GDM1 (cell line): Measurements from ENCODE around the gene IPO5.

ENCODE experiments used
- DNase-seq: peaks from one replicate; lab custom pipeline; 2025; lab: John Stamatoyannopoulos, UW

Gene IPO5

DNA sequence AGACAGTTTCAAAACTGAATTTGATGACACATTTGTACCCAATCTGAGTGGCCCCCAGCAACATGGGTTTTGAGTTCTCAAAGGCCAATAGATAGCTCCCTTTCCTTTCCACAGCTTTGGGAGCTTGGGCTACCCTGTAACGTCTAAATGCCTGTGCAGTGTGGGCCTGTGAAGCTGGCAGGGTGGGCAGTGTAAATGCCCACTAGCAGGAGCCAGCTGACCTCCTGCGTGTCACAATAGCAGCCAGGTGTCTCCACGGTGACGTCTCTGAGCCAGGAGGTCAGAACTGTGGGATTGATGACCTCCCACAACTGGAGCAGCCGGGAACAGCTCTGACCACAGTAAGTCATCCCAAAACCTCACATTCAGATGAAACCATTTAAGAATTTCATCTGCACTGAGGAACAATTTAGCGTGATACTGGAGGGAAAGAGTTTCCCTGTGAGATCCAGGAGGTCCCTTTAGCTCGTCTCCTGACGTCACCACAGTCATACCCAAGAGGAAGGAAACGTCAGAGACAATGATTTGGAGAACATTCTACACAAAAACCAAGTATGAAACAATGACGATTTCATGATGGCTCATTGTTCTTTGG is at the start of gene IPO5:
TSS of gene IPO5 (plus strand) at position 300 of the 595 bp plus-strand sequence. CDS start 23,022 bp downstream, outside the sequence.
- DNase-seq = no peak

DNA sequence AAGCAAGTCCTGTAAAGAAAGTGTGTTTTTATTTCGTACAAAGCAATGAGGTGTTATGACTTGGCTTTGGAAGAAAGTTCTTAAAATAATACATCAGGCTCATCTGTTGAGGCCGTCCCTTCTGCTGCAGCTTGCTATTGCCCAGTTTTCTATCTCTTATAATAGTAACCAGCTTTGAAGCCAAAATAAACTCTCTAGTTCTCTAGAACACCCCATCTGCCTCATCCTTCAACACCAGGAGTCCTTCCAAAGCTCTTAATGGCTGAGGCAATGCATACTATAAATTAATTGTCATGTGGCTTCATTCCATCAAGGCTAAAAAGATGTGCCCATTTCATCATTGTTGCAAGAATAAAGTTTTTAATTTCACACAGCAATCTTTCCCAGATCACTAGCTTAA is 49.4 kb upstream of the IPO5 start:
- no peak for DNase-seq

DNA sequence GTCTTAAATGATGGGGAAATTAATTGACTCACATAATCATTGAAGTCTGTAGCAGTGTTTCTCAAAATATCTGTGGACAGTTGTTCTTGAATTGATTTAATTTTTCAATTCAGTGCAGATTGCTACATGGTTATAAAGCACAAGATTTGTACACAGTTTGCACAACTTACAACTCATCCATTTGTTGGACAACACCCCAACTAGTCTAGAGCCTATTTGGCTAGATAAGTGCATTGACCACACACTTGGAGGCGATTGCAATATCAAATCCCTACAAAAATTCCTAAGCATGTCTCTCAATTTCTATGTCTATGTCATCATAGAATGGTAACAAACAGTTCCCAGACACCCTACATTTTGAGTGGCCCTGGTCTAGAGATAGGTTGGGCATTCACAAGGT is 48.0 kb upstream of the IPO5 start:
- DNase-seq = no peak

- DNase-seq = no peak
Observed at GRCh38 chr13:97911311-97912138, 42.0 kb upstream of the IPO5 start.

GRCh38 chr13:97912139-97912535 is 41.3 kb upstream of the IPO5 start:
- no peak for DNase-seq

GRCh38 chr13:97913206-97913605 is 40.3 kb upstream of the IPO5 start:
- no peak for DNase-seq

DNA sequence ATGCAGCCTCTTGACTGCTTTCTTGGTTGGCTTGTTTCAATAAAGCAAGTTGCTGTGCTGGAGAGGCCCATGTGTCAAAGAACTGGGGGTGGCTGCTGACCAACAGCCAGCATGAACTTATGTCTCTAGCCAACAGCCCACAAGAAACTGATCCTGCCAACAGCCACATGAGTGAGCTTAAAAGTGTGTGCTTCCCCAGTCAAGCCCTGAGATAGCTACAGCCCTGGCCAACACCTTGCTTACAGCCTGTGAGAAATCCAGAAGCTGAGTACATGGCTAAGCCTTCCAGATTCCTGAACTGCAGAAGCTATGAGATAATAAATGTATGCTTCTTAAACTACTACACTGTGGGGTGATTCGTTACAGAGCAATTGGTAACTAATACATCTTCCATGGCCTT is 38.9 kb upstream of the IPO5 start:
- DNase-seq = no peak

DNA sequence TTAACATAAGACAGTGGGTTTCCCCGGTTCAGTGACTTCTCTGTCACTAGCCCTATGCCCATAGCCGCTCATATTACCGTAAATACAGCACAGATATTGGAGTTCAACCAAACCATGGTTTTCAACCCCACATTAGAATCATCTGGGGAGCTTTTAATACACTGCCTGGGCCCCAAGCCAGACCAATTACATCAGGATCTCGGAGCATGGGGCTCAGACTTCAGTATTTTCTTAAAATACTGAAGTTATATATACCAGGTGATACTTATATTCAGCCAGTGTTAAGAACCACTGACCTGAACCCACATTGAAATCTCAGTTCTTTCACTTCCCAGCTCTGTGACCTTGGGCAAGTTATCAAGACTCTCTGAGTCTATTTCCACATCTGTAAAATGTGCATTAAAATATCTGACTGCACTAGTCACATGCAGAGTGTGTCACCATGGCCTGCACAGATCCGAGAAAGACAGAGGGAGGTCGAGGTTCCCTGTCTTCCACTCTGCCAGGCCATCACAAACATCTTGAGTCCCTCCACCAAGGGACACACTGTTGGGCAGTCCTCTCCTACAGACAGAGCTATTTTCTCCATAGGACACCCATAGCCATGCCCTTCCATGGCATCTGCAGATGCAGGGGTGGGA is 32.2 kb upstream of the IPO5 start:
- no peak for DNase-seq

DNA sequence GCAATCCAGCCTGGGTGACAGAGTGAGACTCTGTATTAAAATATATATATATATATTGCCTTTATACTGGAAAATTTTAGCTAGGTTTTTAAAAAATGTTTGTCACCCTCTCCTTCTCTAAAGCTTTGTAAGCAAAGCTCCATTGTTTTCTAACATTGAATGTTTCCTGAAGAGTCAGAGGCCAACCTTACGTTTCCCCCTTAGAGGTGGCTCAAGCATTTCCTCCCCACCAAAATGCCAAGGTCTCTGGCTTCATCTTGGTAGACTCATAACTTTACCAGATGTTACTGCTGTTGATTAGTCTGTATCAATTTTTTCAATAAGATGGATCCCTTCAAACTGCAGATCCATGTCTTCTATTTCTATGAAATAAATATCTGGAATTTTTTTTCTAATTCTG is 25.2 kb upstream of the IPO5 start:
- no peak for DNase-seq

DNA sequence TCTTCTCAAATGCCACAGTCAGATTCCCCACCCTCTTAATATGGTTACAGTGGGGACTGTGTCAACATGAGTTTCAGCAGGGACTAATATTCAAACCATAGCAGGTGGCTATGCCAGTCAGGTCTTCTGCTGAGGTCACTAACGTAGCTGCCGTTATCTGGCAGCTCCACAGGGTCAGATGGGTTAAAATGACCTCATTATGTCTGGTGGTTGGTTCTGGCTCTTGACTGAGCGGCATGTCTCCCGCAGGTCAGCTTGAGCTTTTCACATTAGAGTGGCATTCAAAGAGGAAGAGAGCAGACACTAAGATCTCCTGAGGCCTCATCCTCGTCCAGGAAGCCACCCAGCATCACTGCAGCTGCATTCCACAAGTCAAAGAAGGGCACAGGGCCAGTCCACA is 21.4 kb upstream of the IPO5 start:
- no peak for DNase-seq

GRCh38 chr13:97932647-97933046 is 20.8 kb upstream of the IPO5 start:
- DNase-seq = no peak

DNA sequence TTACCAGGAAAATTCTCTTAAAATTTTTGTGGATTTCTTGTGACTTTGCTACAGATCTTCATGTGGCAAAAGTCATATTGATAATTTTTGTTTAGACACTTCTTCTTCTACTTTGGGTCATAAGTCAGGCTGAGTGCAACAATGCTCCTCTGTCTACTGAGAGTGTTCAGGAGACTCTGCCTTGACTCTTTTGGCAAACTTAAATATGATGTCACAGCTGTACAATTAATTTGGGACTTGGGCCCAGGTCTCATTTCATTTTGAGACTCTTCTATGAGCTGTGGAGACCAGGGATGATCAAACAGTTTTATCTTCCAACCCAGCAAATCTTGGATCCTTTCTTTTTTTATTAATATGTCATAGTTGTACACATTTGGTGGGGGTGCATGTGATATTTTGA is 19.7 kb upstream of the IPO5 start:
- DNase-seq = no peak

DNA sequence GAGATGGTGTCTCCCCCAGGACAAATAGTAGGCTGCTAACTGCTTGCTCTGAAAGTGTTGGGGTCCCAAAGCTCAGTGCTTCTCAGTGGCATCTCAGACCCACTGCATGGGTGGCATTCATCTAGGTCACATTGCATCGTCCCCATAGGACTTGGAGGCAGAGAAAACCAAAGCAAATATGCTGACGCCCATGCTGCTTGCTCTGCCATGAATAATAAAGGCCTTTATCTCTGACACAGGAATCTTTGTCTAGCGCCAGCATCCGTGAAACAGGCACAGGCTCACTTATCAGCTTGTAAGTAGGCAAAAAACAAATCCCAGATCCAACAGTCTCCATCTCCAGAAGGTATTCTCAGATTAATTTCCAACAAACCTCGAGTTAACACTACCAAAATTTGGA is 18.9 kb upstream of the IPO5 start:
- DNase-seq = no peak

GRCh38 chr13:97935071-97935470 is 18.4 kb upstream of the IPO5 start:
- no peak for DNase-seq

GRCh38 chr13:97936036-97936435 is 17.4 kb upstream of the IPO5 start:
- no peak for DNase-seq

DNA sequence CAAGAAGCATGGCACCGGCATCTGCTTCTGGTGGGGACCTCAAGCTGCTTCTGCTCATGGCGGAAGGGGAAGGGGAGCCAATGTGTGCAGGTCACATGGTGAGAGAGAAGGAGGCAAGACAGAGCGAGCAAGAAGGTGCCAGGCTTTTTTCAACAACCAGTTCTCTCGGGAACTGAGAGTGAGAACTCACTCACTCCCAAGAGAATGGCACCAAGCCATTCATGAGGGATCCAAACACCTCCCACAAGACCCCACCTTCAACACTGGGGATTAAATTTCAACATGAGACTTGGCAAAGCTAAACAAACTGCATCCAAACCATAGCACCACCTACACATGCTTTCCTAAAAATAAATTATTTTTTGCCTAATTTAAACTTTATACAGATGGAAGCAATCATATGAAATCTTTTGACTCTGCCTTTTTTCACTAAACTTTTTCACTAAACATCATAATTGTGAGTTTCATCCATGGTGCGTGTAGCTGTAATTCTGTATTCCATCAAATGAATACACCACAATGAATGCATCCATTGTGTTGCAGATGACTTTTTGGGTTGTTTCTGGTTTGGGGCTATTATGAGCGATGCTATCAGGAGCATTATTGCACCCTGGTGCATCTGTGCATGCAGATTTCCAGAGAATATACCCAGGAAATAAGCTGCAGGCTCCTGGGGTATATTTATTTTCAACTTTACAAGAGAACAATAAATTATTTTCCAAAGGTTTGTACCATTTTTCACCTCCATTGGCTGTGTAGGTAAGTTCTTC is 14.6 kb upstream of the IPO5 start:
- no peak for DNase-seq

DNA sequence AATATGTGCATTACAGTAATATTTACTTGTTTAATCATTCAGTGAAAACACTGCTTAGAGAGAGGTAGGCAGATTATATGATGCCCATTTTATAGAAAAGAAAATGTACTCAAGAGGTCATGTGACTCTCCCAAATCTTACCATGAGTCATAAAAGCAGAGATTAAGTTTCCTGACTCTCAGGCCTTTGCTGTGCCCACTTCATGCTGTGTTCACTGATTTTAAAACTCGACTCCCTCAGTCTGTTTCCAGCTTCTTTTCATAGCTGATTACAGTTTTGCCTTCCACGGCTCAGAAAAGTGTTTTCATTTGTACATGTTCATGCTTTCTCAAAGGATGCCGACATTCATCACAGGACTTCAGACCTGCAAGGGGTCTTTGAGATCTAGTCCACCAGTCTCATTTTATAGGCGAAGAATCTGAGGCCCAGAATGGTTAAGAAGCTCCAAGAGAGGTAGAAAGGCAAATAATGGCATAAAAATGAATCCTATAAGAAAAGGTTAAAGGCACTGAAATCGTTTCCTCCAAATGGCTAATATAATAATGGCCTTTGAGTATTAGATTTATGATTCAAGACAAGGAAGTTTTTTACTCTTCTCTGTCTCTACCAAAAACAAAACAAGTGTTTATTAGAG is 9.0 kb upstream of the IPO5 start:
- no peak for DNase-seq

- no peak for DNase-seq
Observed at GRCh38 chr13:97945342-97945741, 8.1 kb upstream of the IPO5 start.

DNA sequence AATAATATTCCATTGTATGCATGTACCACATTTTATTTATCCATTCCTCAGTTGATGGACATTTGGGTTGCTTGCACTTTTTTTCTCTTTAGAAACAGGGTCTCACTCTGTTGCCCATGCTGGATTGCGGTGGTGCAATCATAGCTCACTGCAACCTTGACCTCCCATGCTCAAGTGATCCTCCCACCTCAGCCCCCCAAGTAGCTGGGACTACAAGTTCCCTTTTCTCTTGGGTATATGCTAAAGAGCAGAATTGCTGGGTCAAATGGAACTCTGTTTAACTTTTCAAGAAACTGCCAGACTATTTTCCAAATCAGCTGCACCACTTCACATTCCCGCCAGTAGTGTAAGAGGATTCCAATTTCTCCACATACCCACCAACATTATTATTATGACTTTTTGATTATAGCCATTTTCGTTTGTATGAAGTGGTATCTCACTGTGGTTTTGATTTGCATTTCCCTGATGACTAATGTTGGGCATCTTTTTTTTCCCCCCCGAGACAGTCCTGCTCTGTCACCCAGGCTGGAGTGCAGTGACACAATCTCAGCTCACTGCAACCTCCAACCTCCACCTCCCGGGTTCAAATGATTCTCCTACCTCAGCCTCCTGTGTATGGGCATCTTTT is 7.6 kb upstream of the IPO5 start:
- no peak for DNase-seq

DNA sequence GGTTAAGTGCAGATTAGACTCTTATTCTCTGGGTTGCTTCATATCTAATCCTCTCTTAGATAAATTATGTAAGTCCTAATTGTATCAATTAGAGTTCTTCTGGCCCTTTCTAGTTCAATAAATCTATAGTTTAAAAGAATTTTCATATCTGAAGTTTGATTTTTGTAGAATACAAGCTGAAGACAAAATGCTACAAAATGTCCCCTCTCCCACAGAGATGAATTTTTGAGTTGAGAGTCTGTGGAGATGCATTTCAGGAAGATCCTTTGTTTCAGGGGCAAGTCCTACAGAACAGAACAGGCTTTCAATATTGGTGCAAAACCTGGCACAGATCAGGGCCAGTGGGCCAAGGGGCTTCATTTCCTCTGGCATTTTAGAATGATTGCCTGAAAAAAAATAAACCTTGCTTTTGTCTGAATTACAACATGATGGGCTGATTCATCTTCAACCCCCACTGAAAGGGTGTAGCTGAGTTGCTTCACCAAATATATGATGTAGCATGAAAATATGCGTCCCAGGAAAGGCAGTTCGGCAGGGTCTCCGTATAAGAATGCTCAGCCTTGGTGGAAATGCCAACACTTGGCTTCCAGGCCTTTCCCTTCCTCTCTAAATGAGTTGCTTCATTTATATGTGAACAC is 6.4 kb upstream of the IPO5 start:
- DNase-seq = no peak

DNA sequence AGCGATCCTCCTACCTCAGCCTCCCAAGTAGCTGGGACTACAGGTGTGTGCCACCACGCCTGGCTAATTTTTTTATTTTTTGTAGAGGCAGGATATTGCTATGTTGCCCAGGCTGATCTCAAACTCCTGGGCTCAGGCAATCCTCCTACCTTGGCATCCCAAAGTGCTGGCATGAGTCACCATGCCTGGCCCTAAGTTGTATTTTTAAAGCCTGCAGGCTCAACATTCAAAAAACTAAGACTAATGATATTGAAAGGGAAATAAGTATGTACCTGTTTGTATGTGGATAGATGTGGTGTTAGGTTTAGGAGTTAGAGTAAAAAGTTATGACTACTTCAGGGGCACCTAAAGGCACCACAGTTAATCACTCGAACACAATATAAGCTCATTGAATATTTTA is 5.4 kb upstream of the IPO5 start:
- no peak for DNase-seq
